SIG-M5 treated with dmso at 0.1 percent for 504 hours (cell line): ENCODE data around the gene CREB5.
"Not testable (repeated sequence)": the region's sequence is repeated elsewhere in the genome, so short reads cannot be mapped to it uniquely, and the experiment has no call there.

Experiments used
- DNase-seq: peaks from one replicate; lab custom pipeline; 2025; ENCODE audit not compliant: unreplicated experiment; lab: John Stamatoyannopoulos, UW

The CREB5 gene

DNA sequence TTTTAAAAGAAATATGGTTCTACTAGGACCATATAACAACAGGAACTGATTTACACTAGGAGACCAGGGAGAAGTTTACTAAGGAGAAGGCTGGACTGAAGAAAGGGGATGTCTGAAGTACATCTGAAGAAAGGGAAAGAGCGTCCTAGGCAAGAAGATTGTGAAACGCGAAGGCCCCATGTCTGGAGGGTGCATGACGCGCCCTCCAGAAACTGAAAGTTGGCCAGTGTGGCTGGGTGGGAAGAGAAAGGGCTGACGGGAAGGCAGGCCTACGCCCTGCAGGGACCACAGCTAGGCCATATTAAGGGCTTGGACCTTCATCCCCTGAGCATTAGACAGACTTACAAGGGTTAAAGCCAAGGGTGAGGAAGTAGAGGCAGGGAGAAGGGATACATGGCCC lies 387.8 kb downstream of the CREB5 start:
- peak; percentile 41 for DNase-seq

DNA sequence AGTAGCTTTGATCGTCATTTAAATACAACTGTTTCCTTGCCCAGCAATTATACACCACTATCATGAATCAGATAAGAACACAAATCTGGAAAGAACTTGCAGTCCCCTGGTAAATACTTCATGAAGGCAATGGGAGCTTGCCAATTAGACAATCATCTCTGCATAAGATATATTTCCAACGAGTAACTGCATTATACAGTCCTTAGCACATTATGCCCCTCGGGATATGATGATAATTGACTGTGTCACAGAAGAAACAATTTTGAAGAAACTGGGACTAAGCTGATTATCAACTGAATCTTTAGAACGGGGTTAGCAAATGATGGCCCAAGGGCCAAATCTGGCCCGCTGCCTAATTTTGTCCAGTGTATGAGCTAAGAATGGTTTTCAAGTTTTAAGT lies 390.1 kb downstream of the CREB5 start:
- DNase-seq = no peak

DNA sequence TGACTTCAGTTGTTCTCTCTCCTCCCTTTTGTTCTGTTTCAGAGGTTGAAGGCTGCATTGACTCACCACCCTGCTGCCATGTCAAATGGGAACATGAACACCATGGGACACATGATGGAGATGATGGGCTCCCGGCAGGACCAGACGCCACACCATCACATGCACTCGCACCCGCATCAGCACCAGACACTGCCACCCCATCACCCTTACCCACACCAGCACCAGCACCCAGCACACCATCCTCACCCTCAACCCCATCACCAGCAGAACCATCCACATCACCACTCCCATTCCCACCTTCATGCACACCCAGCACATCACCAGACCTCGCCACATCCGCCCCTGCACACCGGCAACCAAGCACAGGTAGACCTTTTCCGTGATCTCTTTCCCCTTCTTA lies 391.8 kb downstream of the CREB5 start:
- DNase-seq = no peak

DNA sequence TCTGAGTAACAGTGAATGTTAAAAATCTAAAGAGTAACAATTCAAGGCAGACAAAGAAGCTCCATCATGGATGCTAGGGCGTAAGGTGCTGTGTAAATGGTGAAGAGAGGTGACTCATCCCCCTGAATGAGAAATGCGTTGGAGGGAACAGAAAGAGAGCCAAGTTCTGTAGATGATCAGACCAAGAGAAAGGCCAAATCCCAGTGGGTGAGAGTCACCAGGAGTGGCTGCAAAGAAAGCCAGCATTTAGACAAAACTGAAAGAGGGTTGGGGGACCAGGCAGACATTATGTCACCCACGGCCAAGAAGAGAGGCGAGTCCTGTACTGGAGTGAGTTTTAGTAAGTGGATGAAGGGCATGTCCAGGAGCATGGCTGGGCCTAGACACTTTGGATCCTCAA lies 392.7 kb downstream of the CREB5 start:
- DNase-seq = no peak

DNA sequence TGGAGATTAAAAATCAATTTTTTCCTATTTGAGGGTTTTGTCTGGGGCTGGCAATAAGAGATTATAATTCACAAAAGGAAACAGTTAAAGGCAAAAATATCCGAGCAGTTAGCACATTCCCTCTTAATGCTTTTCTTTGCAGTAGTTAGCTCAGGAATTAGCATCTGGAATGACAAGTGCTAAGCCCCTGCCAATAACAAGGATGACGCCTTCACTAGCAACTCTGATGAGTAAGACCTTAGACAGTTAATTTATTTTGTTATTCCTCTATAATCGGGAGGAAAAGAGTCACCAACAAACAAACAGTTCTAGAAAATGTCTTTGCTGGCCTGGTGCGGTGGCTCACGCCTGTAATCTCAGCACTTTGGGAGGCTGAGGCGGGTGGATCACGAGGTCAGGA lies 394.5 kb downstream of the CREB5 start:
- no peak for DNase-seq

DNA sequence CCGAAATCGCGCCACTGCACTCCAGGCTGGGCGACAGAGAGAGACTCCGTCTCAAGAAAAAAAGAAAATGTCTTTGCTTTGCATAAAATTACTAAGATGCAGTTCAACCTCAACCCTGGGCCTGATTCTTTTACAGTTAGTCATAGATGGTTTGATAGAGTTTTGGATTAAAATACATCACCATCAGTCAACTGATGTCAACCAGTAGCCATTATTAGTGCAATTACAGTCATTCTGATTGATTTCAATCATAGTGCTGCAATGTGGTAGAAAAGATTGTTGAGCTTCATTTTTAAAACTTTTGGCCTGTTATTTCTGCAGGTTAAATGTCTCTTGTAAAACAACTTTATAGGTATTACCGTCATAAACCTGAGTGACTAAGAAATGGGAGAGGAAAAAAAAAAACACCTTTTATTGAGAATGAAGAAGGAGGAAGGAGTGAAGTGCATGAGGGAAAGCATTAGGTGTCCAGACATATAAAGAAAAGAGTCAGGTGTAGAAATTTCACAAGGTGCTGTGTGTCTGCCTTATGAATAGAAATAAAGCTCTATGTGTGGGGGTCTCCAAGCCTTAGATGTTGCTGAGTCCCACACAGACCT lies 395.2 kb downstream of the CREB5 start:
- DNase-seq = no peak

DNA sequence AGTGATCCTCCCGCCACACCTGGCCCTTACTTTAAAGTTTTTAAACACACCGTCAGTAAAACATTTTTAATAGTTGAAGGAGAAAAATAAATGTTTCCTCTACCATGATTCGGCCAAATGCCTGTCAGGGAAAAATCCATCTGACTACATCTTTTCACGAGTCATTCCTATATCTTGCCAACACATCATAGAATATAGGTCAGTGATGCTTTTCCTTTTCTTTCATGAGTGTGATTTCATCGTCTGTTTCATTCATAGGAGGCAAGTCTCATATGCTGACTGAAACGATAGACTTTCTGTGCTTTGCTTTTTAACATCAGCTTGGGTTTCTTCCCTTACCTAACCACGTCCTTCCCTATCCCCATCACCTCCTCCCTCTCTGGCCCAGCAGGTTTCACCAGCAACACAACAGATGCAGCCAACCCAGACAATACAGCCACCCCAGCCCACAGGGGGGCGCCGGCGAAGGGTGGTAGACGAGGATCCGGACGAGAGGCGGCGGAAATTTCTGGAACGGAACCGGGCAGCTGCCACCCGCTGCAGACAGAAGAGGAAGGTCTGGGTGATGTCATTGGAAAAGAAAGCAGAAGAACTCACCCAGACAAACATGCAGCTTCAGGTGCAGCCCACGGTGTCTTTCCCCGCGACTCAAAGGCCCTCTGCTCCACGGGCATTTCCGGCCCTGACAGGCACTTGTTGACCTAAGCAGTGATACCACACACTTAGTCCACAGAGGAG lies 396.6 kb downstream of the CREB5 start:
- no peak for DNase-seq

DNA sequence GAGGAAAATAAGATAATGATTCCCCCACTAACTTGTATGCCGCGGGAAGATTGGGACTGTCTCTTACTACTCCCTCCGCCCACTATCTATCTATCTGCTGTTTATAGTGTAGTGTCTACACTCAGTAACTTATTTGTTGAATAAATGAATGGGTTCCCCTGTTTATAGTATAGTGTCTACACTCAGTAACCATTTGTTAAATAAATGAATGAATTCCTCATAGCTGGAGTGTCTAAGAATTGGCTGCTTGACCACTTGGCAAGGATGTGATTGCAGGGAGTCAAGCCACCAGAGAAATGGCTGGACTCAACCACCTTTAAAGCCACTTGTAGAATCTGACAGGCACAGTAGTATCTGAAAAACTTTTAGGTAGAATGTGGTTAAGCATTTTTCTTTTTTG lies 398.7 kb downstream of the CREB5 start:
- no peak for DNase-seq

DNA sequence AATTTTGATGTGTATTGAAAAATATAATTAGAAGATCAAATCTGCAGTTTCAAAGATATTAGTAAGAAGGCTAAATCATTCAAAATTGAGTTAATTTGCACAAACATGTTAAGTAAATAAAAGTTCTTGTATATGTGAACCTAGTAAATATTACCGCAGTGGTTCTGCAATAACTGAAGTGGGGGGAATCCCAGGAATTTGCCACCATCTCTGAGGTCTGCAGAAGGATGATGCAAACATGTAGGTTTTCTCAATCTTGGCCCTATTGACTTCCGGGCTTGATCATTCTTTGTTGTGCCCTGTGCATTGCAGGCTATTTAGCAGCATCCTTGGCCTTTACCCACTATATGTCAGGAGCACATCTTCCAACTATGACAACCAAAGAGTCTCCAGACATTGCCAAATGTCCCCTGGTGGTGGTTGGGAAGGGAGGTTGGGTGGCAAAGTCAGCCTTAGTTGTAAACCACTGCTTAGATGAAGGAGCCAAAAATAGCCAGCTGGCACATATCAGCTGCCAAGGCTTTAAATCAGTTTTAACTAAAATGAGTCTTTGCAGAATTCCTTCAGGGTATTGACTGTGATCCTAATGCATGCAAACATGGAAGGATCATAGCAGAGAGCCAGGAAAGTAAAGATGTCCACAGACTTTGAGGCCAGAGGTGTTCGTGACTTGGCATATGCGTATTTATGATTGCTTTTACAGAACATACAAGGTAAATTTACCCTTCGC lies 399.5 kb downstream of the CREB5 start:
- DNase-seq = no peak

DNA sequence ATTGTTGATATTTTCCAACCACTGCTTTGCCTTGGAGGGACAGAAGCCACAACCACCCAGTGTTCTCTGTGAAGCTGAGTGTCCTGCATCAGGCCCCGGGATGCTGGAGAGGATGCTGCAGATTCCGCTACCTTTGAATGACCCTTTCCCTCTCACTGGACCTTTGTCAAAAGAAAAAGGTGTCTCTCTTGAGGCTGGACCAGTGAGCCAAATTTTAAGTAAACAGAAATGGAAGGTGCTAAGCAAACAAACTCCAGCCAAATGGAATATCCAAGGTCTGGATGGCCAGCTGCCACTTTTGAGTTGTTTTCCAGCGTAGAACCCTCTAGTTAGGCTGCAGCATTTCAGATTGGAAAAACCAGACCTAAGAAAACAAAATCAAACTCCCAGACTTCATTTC lies 400.3 kb downstream of the CREB5 start:
- no peak for DNase-seq

DNA sequence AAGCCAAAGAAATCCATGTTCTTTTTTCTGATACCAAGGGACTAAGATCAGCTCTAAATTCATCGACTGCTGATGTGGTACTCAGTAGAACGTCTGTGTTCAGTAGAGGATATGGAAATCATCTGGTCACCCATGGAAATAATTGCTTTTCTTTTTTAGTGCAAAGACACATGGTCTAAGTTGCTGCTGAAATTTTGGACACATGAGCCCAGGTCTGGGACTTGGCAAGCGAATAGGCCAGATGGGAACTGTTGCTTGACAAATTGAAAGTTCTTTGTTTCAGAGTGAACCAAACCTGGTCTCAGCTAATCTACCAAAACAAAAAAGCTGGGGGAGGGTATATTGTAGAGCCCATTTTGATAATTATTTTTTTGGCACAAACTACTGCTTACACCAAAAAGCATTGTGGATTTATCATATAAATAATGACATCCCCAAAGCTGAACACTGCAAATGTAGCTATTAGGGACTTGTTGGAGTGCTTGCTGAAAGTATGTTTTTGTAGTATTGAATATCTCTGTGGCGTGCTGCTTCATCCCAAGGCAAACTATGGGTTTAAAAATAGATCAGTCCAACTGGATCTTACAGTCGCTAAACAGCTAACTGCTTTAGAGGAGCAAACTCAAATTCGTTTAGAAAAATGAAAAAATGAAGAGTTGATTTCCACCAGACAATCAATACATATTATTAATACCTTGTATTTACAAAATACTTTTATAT lies 401.1 kb downstream of the CREB5 start:
- no peak for DNase-seq

DNA sequence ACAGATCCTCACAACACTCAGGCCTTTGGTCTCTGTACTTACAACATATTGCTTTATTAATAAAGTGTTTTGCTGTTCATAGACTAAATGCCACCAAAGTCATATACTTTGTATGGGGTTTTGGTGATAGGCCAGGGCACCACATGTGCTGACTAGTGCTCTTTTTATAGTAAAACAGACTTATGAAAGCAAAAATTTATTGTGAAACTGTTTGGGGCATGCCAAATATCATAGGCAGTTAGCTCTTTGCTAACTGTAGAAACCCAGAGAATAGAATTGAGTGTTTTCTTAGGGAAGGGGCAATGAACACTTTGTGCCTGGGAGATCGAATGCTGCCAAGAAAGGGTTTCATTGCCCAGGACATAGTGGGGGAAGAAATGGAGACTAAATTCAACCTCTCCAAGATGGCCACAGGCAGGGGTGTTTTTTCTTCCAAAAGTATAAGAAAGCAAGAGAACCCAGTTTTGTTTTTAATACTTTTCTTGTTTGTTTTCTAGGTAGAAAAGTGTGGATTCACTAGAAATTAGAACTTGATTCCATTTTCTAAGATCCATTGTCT lies 403.1 kb downstream of the CREB5 start:
- DNase-seq = no peak

DNA sequence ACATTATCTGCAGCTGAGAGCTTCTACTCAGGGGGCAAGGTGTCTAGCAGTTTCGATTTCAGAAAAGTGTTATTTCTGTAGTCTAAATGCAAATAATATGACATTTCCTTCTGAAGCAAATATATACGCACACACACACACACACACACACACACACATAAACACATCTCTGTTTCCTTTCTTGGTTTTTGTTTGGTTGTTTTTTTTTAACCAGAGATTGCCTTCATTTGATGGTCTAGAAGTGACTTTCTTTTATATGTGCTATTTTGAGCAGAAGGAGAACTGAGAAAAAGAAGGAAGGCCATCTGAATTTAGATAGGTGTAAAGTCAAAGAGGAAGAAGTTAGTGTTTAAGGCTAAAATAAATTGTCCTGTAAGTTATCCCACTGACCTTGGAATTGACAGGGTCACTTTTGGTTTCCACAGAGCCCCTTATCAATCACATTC lies 403.6 kb downstream of the CREB5 start:
- DNase-seq = no peak

DNA sequence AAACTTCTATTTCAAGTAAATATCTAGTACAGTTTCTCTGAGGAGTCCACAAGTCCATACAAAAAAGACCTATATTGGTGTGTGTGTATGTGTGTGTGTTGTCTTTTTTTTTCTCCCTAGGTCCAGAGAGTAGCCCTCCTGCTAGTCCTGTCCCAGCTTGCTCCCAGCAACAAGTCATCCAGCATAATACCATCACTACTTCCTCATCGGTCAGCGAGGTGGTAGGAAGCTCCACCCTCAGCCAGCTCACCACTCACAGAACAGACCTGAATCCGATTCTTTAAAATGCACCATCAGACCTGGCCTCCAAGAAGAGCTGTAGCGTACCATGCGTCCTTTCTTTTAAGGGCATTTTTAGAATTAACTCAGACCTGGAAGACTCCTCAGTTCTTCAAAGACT lies 406.7 kb downstream of the CREB5 start:
- no peak for DNase-seq

DNA sequence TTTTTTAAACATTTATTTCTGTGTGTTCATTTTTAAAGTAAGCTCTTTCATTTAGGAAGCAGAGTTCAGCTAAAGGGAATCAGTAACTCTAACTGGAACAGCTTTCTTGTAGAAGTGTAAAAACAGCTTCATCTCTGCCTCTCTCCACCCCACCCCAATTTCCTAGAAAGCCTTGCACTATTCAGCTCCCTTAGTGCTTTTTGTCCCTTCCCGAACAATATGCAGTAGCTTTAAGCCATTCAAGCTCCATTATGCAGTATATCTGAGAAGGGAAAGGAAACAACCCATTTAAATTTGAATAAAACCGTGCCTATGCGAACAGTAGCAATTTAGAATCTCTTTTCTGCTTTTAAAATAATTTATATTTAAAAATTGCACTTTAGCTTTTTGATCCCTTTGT lies 411.3 kb downstream of the CREB5 start:
- DNase-seq = no peak

DNA sequence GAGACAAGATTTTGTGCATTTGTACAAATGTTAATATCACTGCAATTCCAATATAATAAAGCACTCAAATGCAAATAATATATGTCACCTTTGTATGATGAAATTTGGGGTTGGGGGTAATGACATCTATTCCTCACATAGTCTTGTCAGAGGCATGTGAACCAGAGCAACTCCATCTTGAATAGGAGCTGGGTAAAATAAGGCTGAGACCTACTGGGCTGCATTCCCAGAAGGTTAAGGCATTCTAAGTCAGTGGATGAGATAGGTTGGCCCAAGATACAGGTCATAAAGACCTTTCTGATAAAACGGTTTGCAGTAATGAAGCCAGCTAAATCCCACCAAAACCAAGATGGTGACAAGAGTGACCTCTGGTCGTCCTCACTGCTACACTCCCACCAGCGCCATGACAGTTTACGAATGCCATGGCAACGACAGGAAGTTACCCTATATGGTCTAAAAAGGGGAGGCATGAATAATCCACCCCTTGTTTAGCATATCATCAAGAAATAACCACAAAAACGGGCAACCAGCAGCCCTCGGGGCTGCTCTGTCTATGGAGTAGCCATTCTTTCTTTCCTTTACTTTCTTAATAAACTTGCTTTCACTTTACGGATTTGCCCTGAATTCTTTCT lies 413.6 kb downstream of the CREB5 start:
- DNase-seq = not testable (repeated sequence)

DNA sequence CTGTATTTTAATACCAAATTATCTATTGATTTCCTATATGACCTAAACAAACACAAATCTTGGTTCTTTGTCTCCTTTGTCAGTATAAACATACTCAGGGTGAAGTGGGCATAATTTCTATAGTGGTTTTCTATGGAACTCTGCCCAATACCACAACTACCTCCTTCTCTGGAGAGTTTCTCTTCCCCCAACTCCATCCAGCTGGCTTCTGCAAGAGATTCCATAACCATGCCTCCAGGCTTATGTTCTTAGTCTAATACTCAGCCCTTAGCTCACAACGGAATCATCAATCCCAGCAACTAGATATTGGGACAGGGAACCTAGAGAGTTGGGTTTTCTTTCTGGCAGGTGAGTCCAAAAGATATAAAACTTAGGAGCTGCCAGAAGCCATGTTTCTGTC lies 418.5 kb downstream of the CREB5 start:
- DNase-seq = no peak

DNA sequence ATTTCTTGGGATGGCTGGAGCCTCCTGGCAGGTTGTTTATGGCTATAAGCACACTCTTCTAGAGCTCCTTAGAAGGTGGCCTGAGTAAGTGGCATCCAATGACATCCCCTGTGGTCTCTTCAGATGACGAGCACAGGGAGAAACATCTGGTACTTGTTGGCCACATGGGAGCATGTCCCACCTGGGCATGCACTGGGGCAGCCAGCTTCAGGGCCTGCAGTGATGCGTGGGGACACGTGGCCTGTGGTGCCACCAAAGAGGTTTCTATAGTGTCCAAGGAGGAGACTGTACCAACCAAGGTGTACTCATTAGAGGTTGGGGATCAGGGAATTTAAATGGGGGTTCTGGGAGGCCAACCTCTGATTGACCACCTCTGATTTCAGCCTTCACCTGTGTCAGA lies 420.4 kb downstream of the CREB5 start:
- DNase-seq = no peak

DNA sequence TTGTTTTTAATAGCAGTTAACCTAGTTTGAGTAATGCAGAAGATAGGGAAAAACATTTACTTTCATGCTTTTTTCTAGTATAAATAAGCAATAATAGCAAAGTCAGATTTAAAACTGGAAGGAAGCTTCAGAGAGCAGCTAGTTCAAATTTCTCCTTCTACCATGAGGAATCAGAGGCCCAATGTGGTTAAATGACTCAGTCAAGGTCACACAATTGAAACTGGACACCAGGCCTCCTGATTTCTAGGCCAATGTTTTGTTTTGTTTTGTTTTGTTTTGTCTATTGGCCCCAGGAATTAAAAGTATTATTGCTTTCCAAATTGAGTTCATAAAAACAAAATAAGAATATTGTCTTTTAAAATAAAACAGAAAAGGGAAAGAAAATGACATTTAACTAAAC lies 423.5 kb downstream of the CREB5 start:
- no peak for DNase-seq

DNA sequence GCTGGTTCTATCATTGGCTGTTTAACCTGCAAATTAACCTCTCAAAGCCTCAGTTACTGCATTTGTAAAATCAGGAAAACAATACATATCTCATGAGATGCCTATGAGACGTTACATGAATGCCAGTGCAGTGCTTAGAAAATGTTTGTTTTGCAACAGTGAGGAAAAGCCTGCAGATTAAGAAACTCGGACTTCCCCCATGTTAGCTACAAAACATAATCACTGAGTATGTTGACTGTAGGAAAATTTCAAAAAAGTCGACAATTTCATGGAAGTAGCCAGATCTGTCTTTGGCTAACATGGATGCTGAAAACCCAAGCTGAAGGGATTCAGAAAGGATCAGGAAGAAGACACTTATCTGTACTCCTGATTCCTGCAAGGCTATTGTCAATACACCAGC lies 424.4 kb downstream of the CREB5 start:
- DNase-seq = no peak

DNA sequence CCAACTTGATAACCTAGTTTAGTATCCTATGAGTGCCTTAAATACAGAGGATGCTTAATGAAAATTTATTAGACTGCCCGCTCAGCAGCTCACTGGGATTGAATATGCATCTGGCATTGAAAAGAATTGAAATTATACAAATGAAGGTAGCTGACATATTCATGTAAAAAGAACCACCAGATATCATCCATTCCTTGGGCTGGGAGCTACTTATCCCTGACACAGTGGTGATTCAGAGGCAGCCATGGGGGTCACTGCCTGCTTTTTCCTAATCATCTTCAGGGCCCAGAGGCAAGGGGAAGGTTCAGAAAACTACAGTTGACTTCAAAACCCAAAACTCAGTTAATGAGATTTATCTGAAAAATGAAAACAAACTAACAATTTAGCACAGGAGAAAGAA lies 424.9 kb downstream of the CREB5 start:
- DNase-seq = no peak
